ENCODE data around the gene RGS6.

RGS6 gene

DNA sequence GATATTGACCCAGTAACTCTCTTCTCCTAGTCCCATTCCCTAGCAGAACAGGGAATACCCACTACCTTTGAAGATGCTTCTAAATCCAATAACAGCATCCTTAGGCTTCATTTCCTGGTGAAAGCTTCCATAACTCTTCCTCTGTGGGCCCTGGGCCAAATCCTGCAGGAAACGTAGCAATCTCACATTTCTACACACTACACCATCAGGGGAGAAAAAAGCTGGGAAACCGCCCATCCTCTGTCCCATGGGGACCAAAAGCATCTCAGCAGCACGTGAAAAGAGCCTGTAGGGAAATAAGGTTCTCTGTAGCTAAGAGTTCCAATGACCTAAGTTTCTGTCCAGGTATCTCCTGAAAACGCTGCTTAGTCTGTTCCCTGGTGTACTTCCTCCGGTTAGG lies 621.4 kb downstream of the RGS6 start:
- no peaks in the 10 kb centered on the region for H3K79me1 ChIP-seq (ENCODE audit: low read length)
- H2BK120ac ChIP-seq (ENCODE audit: insufficient read depth, low read length, poor library complexity), result no peak overlapping the region
- no CpG with 5 or more reads among the region's 5 CpGs for WGBS (ENCODE audit: extremely low coverage, insufficient coverage, insufficient read length)
- no peak overlapping the region for H2AK5ac ChIP-seq (ENCODE audit: low read length)
- no peak overlapping the region for H4K12ac ChIP-seq (ENCODE audit: low read depth, low read length)
- no peak overlapping the region for H4K8ac ChIP-seq (ENCODE audit: low read depth, low read length)
- no peak for DNase-seq
- no peaks in the 10 kb centered on the region for H3K27me3 ChIP-seq (ENCODE audit: insufficient read depth, low read length)
- H3K27ac ChIP-seq (ENCODE audit: low read depth, low read length), result no peak overlapping the region
- H4K91ac ChIP-seq (ENCODE audit: low read depth, low read length), result no peak overlapping the region
- no peak overlapping the region for H2BK5ac ChIP-seq (ENCODE audit: low read depth, low read length, poor library complexity)
- H2BK12ac ChIP-seq (ENCODE audit: low read length), result no peak overlapping the region
- no peaks in the 10 kb centered on the region for H3K36me3 ChIP-seq (ENCODE audit: control insufficient read depth in 1 of 2, insufficient read depth in 2 of 2, low read length in 2 of 2)
- H3K18ac ChIP-seq (ENCODE audit: low read length), result no peak overlapping the region
- H3K4me3 ChIP-seq (ENCODE audit: low read depth, low read length), result no peak overlapping the region
- H3K4me1 ChIP-seq (ENCODE audit: control insufficient read depth in 1 of 2, insufficient read depth in 2 of 2, low read length in 2 of 2), result peaks cover 0 to 2% of the 10 kb centered on the region in 2 experiments
- H3K79me2 ChIP-seq (ENCODE audit: control insufficient read depth, insufficient read depth, low read length, poor library complexity), result no peaks in the 10 kb centered on the region
- H2AFZ ChIP-seq (ENCODE audit: insufficient read depth, low read length, poor library complexity), result no peak overlapping the region
- H3K4ac ChIP-seq (ENCODE audit: low read depth, low read length), result no peak overlapping the region
- H3K14ac ChIP-seq (ENCODE audit: low read length), result no peak overlapping the region
- H3K4me2 ChIP-seq (ENCODE audit: low read length), result no peak overlapping the region
- no peak overlapping the region for H3K23ac ChIP-seq (ENCODE audit: low read length)
- H3K9ac ChIP-seq (ENCODE audit: low read length), result no peak overlapping the region
- no peaks in the 10 kb centered on the region for H3K9me3 ChIP-seq (ENCODE audit: insufficient read depth, low read depth, low read length)

DNA sequence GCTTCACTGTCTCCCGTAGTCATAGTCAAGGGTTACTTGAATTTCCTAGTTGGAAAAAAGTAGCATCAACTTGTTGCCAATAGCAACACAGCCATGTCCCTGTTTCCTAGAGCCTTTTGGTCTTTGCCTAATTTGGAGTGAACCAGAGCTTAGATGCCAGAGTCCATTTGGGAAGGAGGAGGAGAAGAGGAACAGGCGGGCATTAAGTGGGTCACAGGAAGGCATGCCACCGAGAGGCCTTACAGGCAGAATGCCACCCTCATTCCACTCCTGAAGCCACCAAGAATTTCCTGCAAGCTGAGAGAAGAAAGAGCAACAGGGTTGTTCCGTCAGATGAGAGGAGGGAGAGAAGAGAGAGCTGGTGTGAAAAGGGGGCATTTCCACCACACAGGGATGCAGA lies 622.2 kb downstream of the RGS6 start:
- H3K23ac ChIP-seq (ENCODE audit: low read length), result no peak overlapping the region
- H4K8ac ChIP-seq (ENCODE audit: low read depth, low read length), result no peak overlapping the region
- no peak overlapping the region for H2BK5ac ChIP-seq (ENCODE audit: low read depth, low read length, poor library complexity)
- no peaks in the 10 kb centered on the region for H3K79me2 ChIP-seq (ENCODE audit: control insufficient read depth, insufficient read depth, low read length, poor library complexity)
- no peak overlapping the region for H4K12ac ChIP-seq (ENCODE audit: low read depth, low read length)
- no peak overlapping the region for H3K18ac ChIP-seq (ENCODE audit: low read length)
- no peak overlapping the region for H4K91ac ChIP-seq (ENCODE audit: low read depth, low read length)
- H3K27ac ChIP-seq (ENCODE audit: low read depth, low read length), result no peak overlapping the region
- no peak overlapping the region for H2BK120ac ChIP-seq (ENCODE audit: insufficient read depth, low read length, poor library complexity)
- no CpG with 5 or more reads among the region's 4 CpGs for WGBS (ENCODE audit: extremely low coverage, insufficient coverage, insufficient read length)
- H3K9ac ChIP-seq (ENCODE audit: low read length), result no peak overlapping the region
- H3K14ac ChIP-seq (ENCODE audit: low read length), result no peak overlapping the region
- no peak overlapping the region for H3K4ac ChIP-seq (ENCODE audit: low read depth, low read length)
- H3K4me2 ChIP-seq (ENCODE audit: low read length), result no peak overlapping the region
- no peak overlapping the region for H2BK12ac ChIP-seq (ENCODE audit: low read length)
- no peaks in the 10 kb centered on the region for H3K9me3 ChIP-seq (ENCODE audit: insufficient read depth, low read depth, low read length)
- H3K79me1 ChIP-seq (ENCODE audit: low read length), result no peaks in the 10 kb centered on the region
- DNase-seq, result no peak
- H3K4me1 ChIP-seq (ENCODE audit: control insufficient read depth in 1 of 2, insufficient read depth in 2 of 2, low read length in 2 of 2), result peaks cover 4 to 6% of the 10 kb centered on the region in 2 experiments
- no peak overlapping the region for H2AFZ ChIP-seq (ENCODE audit: insufficient read depth, low read length, poor library complexity)
- H3K27me3 ChIP-seq (ENCODE audit: insufficient read depth, low read length), result no peaks in the 10 kb centered on the region
- H2AK5ac ChIP-seq (ENCODE audit: low read length), result no peak overlapping the region
- no peak overlapping the region for H3K4me3 ChIP-seq (ENCODE audit: low read depth, low read length)
- no peaks in the 10 kb centered on the region for H3K36me3 ChIP-seq (ENCODE audit: control insufficient read depth in 1 of 2, insufficient read depth in 2 of 2, low read length in 2 of 2)

DNA sequence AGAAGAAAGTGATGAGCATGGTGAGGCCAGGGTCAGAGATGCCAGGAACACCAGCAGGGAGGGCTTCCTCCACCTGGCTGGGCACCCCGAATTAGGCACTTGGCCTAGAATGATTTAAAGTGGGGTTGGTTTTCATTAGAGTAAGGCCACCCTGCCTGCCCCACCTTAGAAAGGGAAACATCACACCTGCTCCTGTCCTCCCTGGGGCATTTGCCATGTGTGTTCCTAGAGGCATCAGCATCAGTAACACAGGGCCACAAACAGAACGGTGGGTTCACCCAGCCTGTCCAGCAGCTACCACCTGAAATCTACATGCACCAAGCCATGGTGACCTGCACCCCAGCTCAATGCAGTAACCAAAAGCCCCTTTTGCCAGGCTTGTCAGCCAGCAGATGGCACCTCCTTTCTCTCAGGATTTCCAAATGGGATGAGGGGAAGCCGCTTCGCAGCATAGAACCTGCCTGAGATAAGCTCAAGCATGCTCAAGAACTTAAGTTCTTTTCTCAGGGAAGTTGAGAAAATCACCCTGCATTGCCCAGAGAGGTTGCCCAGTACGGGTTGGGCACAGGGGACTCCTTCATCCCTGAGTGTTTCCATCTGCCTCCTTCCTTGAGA lies 622.9 kb downstream of the RGS6 start:
- no peak for DNase-seq
- Histone ChIP-seq H2BK120ac (ENCODE audit: insufficient read depth, low read length, poor library complexity) (no peak overlapping the region), H2BK5ac (ENCODE audit: low read depth, low read length, poor library complexity) (no peak overlapping the region), H3K9ac (ENCODE audit: low read length) (no peak overlapping the region), H3K36me3 (ENCODE audit: control insufficient read depth in 1 of 2, insufficient read depth in 2 of 2, low read length in 2 of 2) (no peaks in the 10 kb centered on the region), H3K23ac (ENCODE audit: low read length) (no peak overlapping the region), H4K8ac (ENCODE audit: low read depth, low read length) (no peak overlapping the region), H3K4me3 (ENCODE audit: low read depth, low read length) (no peak overlapping the region), H2AK5ac (ENCODE audit: low read length) (no peak overlapping the region), H4K12ac (ENCODE audit: low read depth, low read length) (no peak overlapping the region), H3K14ac (ENCODE audit: low read length) (no peak overlapping the region), H4K91ac (ENCODE audit: low read depth, low read length) (no peak overlapping the region), H3K4me2 (ENCODE audit: low read length) (no peak overlapping the region), H3K9me3 (ENCODE audit: insufficient read depth, low read depth, low read length) (no peaks in the 10 kb centered on the region), H3K79me1 (ENCODE audit: low read length) (no peaks in the 10 kb centered on the region), H3K4me1 (ENCODE audit: control insufficient read depth in 1 of 2, insufficient read depth in 2 of 2, low read length in 2 of 2) (peaks cover 4 to 6% of the 10 kb centered on the region in 2 experiments), H3K27me3 (ENCODE audit: insufficient read depth, low read length) (no peaks in the 10 kb centered on the region), H2AFZ (ENCODE audit: insufficient read depth, low read length, poor library complexity) (no peak overlapping the region), H3K4ac (ENCODE audit: low read depth, low read length) (no peak overlapping the region), H2BK12ac (ENCODE audit: low read length) (no peak overlapping the region), H3K79me2 (ENCODE audit: control insufficient read depth, insufficient read depth, low read length, poor library complexity) (no peaks in the 10 kb centered on the region), H3K18ac (ENCODE audit: low read length) (no peak overlapping the region), H3K27ac (ENCODE audit: low read depth, low read length) (no peak overlapping the region)
- WGBS (ENCODE audit: extremely low coverage, insufficient coverage, insufficient read length), result no CpG with 5 or more reads among the region's 5 CpGs

DNA sequence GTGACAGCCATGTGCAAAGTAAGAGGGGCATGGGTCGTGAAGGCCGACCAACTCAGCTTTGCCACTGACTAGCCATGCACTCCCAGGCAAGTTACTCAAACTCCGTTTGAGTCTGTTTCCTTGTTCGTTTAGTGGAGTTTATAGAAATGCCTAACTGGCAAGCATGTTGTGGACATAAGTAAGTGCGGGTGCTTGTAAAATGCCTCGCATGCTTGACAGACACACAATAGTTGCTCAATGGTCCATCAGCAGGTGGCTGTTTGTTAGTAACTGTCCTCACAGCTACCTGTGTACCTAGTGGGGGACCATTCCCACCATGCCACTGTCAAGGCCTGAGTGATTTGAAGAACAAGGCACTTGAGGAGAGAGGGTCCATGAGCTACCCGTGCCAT lies 623.4 kb downstream of the RGS6 start:
- Histone ChIP-seq H4K91ac (ENCODE audit: low read depth, low read length) (no peak overlapping the region), H3K4me1 (ENCODE audit: control insufficient read depth in 1 of 2, insufficient read depth in 2 of 2, low read length in 2 of 2) (peaks cover 4 to 6% of the 10 kb centered on the region in 2 experiments), H3K4me3 (ENCODE audit: low read depth, low read length) (no peak overlapping the region), H3K27ac (ENCODE audit: low read depth, low read length) (no peak overlapping the region), H3K9me3 (ENCODE audit: insufficient read depth, low read depth, low read length) (no peaks in the 10 kb centered on the region), H2BK12ac (ENCODE audit: low read length) (no peak overlapping the region), H2AFZ (ENCODE audit: insufficient read depth, low read length, poor library complexity) (no peak overlapping the region), H3K36me3 (ENCODE audit: control insufficient read depth in 1 of 2, insufficient read depth in 2 of 2, low read length in 2 of 2) (peaks cover 0 to 1% of the 10 kb centered on the region in 2 experiments), H3K14ac (ENCODE audit: low read length) (no peak overlapping the region), H3K4me2 (ENCODE audit: low read length) (no peak overlapping the region), H2AK5ac (ENCODE audit: low read length) (no peak overlapping the region), H2BK5ac (ENCODE audit: low read depth, low read length, poor library complexity) (no peak overlapping the region), H3K18ac (ENCODE audit: low read length) (no peak overlapping the region), H4K8ac (ENCODE audit: low read depth, low read length) (no peak overlapping the region), H3K79me1 (ENCODE audit: low read length) (no peaks in the 10 kb centered on the region), H3K79me2 (ENCODE audit: control insufficient read depth, insufficient read depth, low read length, poor library complexity) (no peaks in the 10 kb centered on the region), H3K27me3 (ENCODE audit: insufficient read depth, low read length) (no peaks in the 10 kb centered on the region), H2BK120ac (ENCODE audit: insufficient read depth, low read length, poor library complexity) (no peak overlapping the region), H3K9ac (ENCODE audit: low read length) (no peak overlapping the region), H3K23ac (ENCODE audit: low read length) (no peak overlapping the region), H4K12ac (ENCODE audit: low read depth, low read length) (no peak overlapping the region), H3K4ac (ENCODE audit: low read depth, low read length) (no peak overlapping the region)
- peak; percentile 51 to 76 for DNase-seq
- WGBS (ENCODE audit: extremely low coverage, insufficient coverage, insufficient read length), result no CpG with 5 or more reads among the region's 7 CpGs
